HFFc6 (cell line): ENCODE measurements around the gene ST8SIA1. TPM values are rescaled to one million over a fixed set of nuclear protein-coding genes. Genes with fewer than 3 reads are reported as not detected.

Experiments
- DNase-seq: peaks from one replicate; pipeline ENCODE4 v3.0.0-alpha.2; 2018
- H3K27ac Mint-ChIP-seq: 2 replicates; pipeline ENCODE4 v1.8.0; 2020; ENCODE audit warnings: mild to moderate bottlenecking, mixed read lengths
- H3K27me3 Mint-ChIP-seq: 2 replicates; pipeline ENCODE4 v1.8.0; 2021; ENCODE audit warnings: mild to moderate bottlenecking, moderate library complexity, mixed read lengths; ENCODE audit not compliant: insufficient read depth
- H3K36me3 Mint-ChIP-seq: 2 replicates; pipeline ENCODE4 v1.8.0; 2021; ENCODE audit warnings: low read depth, mixed read lengths
- H3K4me1 Mint-ChIP-seq: 2 replicates; pipeline ENCODE4 v1.8.0; 2020; ENCODE audit warnings: low read depth, mixed read lengths
- H3K4me3 Mint-ChIP-seq: 2 replicates; pipeline ENCODE4 v1.8.0; 2020; ENCODE audit warnings: mild to moderate bottlenecking, moderate library complexity, mixed read lengths
- H3K9me3 Mint-ChIP-seq: 2 replicates; pipeline ENCODE4 v1.8.0; 2020; ENCODE audit warnings: mild to moderate bottlenecking, mixed read lengths
- CTCF ChIP-seq: fragments of 200-600 bp; sonication (generic); IDR thresholded peaks from 2 replicates; pipeline ENCODE4 v1.5.0; 2021; ENCODE audit warnings: antibody characterized with exemption, mild to moderate bottlenecking
- total RNA-seq, 6 experiments: library from RNA; stranded (reverse); fragmentation: NEBNext Ultra II Directional; extraction: Animal tissue kit (Norgen Biotek cat#: 25700); gene quantifications; 2 replicates in 1 of 6; 3 replicates in 5 of 6; pipeline ENCODE4 v1.2.3, GENCODE V29; 2021

The ST8SIA1 gene
- total RNA-seq, 6 experiments from 2014 or later, result not detected

- peaks cover 23% of the 10 kb centered on the region for H3K4me1 Mint-ChIP-seq
- DNase-seq, result no peak
- H3K27me3 Mint-ChIP-seq, result no peaks in the 10 kb centered on the region; the same call in 1 of the 2 replicates
- H3K4me3 Mint-ChIP-seq, result no peak overlapping the region
- no peaks in the 10 kb centered on the region for H3K36me3 Mint-ChIP-seq
- H3K27ac Mint-ChIP-seq, result no peak overlapping the region
- H3K9me3 Mint-ChIP-seq, result peaks cover 11% of the 10 kb centered on the region; the same call in 1 of the 2 replicates
- TF ChIP-seq CTCF, result no peak
Observed at GRCh38 chr12:22268406-22268805, 66.1 kb downstream of the ST8SIA1 start.

GRCh38 chr12:22266101-22266500 is 68.4 kb downstream of the ST8SIA1 start:
- Mint-ChIP-seq H3K27me3 (no peaks in the 10 kb centered on the region; the same call in 1 of the 2 replicates), H3K27ac (no peak overlapping the region), H3K4me3 (no peak overlapping the region), H3K36me3 (no peaks in the 10 kb centered on the region), H3K9me3 (peaks cover 11% of the 10 kb centered on the region; the same call in 1 of the 2 replicates), H3K4me1 (peaks cover 11% of the 10 kb centered on the region)
- DNase-seq, result no peak
- TF ChIP-seq CTCF, result no peak

GRCh38 chr12:22264380-22264779 is 70.1 kb downstream of the ST8SIA1 start:
- no peaks in the 10 kb centered on the region for H3K36me3 Mint-ChIP-seq
- H3K4me3 Mint-ChIP-seq, result no peak overlapping the region
- no peak overlapping the region for H3K27ac Mint-ChIP-seq
- H3K4me1 Mint-ChIP-seq, result peaks cover 5% of the 10 kb centered on the region; the same call in 1 of the 2 replicates
- peaks cover 4% of the 10 kb centered on the region; the same call in 1 of the 2 replicates for H3K27me3 Mint-ChIP-seq
- peaks cover 11% of the 10 kb centered on the region; the same call in 1 of the 2 replicates for H3K9me3 Mint-ChIP-seq
- DNase-seq, result no peak
- no peak for TF ChIP-seq CTCF

- no peak for TF ChIP-seq CTCF
- no peak for DNase-seq
- Mint-ChIP-seq H3K36me3 (no peaks in the 10 kb centered on the region), H3K27ac (no peak overlapping the region), H3K4me1 (peaks cover 5% of the 10 kb centered on the region; the same call in 1 of the 2 replicates), H3K4me3 (no peak overlapping the region), H3K9me3 (no peaks in the 10 kb centered on the region), H3K27me3 (peaks cover 6% of the 10 kb centered on the region)
Observed at GRCh38 chr12:22262309-22262708, 72.2 kb downstream of the ST8SIA1 start.

GRCh38 chr12:22257100-22257499 is 77.4 kb downstream of the ST8SIA1 start:
- DNase-seq, result no peak
- H3K36me3 Mint-ChIP-seq, result no peaks in the 10 kb centered on the region
- H3K4me1 Mint-ChIP-seq, result no peaks in the 10 kb centered on the region
- H3K27ac Mint-ChIP-seq, result no peak overlapping the region
- H3K27me3 Mint-ChIP-seq, result peaks cover 8% of the 10 kb centered on the region
- no peak for TF ChIP-seq CTCF
- no peak overlapping the region for H3K4me3 Mint-ChIP-seq
- H3K9me3 Mint-ChIP-seq, result no peaks in the 10 kb centered on the region

GRCh38 chr12:22256605-22257004 is 77.9 kb downstream of the ST8SIA1 start:
- H3K36me3 Mint-ChIP-seq, result no peaks in the 10 kb centered on the region
- peaks cover 8% of the 10 kb centered on the region for H3K27me3 Mint-ChIP-seq
- no peak overlapping the region for H3K27ac Mint-ChIP-seq
- H3K4me1 Mint-ChIP-seq, result no peaks in the 10 kb centered on the region
- H3K9me3 Mint-ChIP-seq, result no peaks in the 10 kb centered on the region
- no peak for TF ChIP-seq CTCF
- no peak overlapping the region for H3K4me3 Mint-ChIP-seq
- DNase-seq, result no peak
